Measurements from ENCODE around the gene CARD10. TPM values are rescaled to one million over a fixed set of nuclear protein-coding genes. Genes with fewer than 3 reads are reported as not detected.

The CARD10 gene
- total and polyA plus RNA-seq, 2 of the 8 experiments (the other 6 are each of a cell fraction or from before 2014, with no cell fraction given): 13.5 to 14.4 TPM

DNA sequence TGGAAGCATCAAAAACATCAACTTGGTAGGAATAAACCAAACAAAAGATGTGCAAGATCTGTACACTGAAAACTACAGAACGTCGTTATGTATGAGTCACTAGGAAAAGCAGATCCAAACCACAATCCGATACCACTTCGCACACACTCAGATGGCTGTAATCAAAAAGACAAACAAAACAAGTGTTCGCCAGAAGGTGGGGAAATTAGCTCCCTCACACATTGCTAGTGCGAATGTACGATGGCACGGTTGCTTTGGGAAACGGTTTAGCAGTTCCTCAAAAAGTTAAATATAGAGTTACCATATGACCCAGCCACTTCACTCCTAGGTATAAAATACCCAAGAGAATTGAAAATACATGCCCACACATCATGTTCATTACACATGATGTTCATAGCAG lies 14.8 kb upstream of the CARD10 start:
- FAIRE-seq: no peak
- Histone ChIP-seq H2BK12ac (ENCODE audit: low read depth, low read length) (no peak overlapping the region), H3K4me1 (replicated peaks in 1 of 4; ENCODE audit: control insufficient read depth in 3 of 4, insufficient read depth in 4 of 4, low read length in 3 of 4) (peaks cover 0 to 3% (median 0%) of the 10 kb centered on the region in 4 experiments; a peak in 1 of 7 replicates), H3K4ac (replicated peaks; ENCODE audit: insufficient read length, low read depth, low read length) (no peak overlapping the region), H4K91ac (replicated peaks; ENCODE audit: insufficient read length, low read length) (no peak overlapping the region), H4K20me1 (replicated peaks in 1 of 2; ENCODE audit: control insufficient read depth in 1 of 2, insufficient read depth in 2 of 2, low read length in 2 of 2) (peaks cover 0 to 1% of the 10 kb centered on the region in 2 experiments), H3K9ac (replicated peaks in 1 of 4; ENCODE audit: extremely low read depth in 1 of 4, low read depth in 3 of 4, low read length in 3 of 4) (no peak overlapping the region), H3K23ac (ENCODE audit: insufficient read length) (no peak overlapping the region), H3K27ac (ENCODE audit: low read depth, low read length) (no peak overlapping the region), H4K5ac (ENCODE audit: insufficient read length, low read depth, low read length) (no peak overlapping the region), H2BK15ac (ENCODE audit: low read length) (no peak overlapping the region), H3K14ac (ENCODE audit: insufficient read length) (no peak overlapping the region), H3K56ac (replicated peaks; ENCODE audit: insufficient read length, low read depth, low read length) (no peak overlapping the region), H3K36me3 (ENCODE audit: control insufficient read depth in 2 of 4, insufficient read depth in 4 of 4, low read length in 3 of 4) (no peaks in the 10 kb centered on the region), H2BK120ac (replicated peaks; ENCODE audit: low read depth, low read length) (no peak overlapping the region), H3K9me3 (ENCODE audit: insufficient read depth in 2 of 2, low read depth in 1 of 2, low read length in 1 of 2) (no peaks in the 10 kb centered on the region), H3K4me3 (ENCODE audit: extremely low read depth in 1 of 4, insufficient read depth in 2 of 4, low read depth in 3 of 4, low read length in 4 of 4) (no peak overlapping the region), H3K27me3 (replicated peaks in 1 of 4; ENCODE audit: control insufficient read depth in 3 of 4, extremely low read depth in 1 of 4, insufficient read depth in 3 of 4, low read length in 3 of 4) (no peaks in the 10 kb centered on the region), H2AK5ac (ENCODE audit: low read depth, low read length) (no peak overlapping the region), H3K18ac (ENCODE audit: extremely low read depth, low read length) (no peak overlapping the region), H3K4me2 (ENCODE audit: insufficient read depth in 1 of 2, low read depth in 2 of 2, low read length in 2 of 2) (no peak overlapping the region), H3K79me1 (ENCODE audit: low read depth, low read length) (no peaks in the 10 kb centered on the region), H4K8ac (ENCODE audit: extremely low read depth, insufficient read depth, low read length) (no peak overlapping the region), H2BK20ac (ENCODE audit: low read length) (no peak overlapping the region), H3K23me2 (ENCODE audit: low read depth, low read length) (no peaks in the 10 kb centered on the region), H3K79me2 (ENCODE audit: control insufficient read depth in 1 of 2, insufficient read depth in 2 of 2, low read length in 2 of 2) (no peaks in the 10 kb centered on the region), H2AFZ (ENCODE audit: low read length) (no peak overlapping the region), H2BK5ac (ENCODE audit: low read depth, low read length) (no peak overlapping the region)
- ChIA-PET CTCF (ENCODE audit: partially characterized antibody) (interaction anchor here (0.9 to 1.8 kb wide), 4 partner anchors 10 to 34 kb away, joined by 3 to 8 read pairs (median 4); no protein-coding TSS in a partner anchor), POLR2A (ENCODE audit: partially characterized antibody) (no interaction called here)
- WGBS, 2 experiments (ENCODE audit: extremely low coverage in 1 of 2, insufficient coverage in 1 of 2, insufficient read length in 1 of 2, insufficient replicate concordance in 2 of 2, low coverage in 1 of 2, low lambda C conversion rate in 2 of 2, missing lambda C conversion rate in 1 of 2): 92% methylated on average over 9 of the region's 9 CpGs; no CpG with 5 or more reads in 1 of the 2 experiments
- no peak for DNase-seq (ENCODE audit: low read depth in 1 of 2, low spot score in 2 of 2)
- TF ChIP-seq ZNF274 (IDR thresholded peaks at IDR 0.05; ENCODE audit: borderline replicate concordance, extremely low read depth, low read length): no peak
- TF ChIP-seq E2F6 (IDR thresholded peaks at IDR 0.05): no peak
- no peak for TF ChIP-seq MAFK (IDR thresholded peaks at IDR 0.05; ENCODE audit: low read depth, low read length)
- TF ChIP-seq NRF1 (IDR thresholded peaks at IDR 0.05; ENCODE audit: low read depth, low read length): no peak
- no peak for TF ChIP-seq POLR2AphosphoS5 (IDR thresholded peaks at IDR 0.05; ENCODE audit: low read depth, low read length)
- TF ChIP-seq SIRT6 (IDR thresholded peaks at IDR 0.05; ENCODE audit: low read length): no peak
- TF ChIP-seq SIN3A (conservative IDR thresholded peaks at IDR 0.05 in 1 of 2, IDR thresholded peaks at IDR 0.05 in 1 of 2; ENCODE audit: low read depth in 1 of 2, low read length in 2 of 2): no peak
- no peak for TF ChIP-seq BCL11A (IDR thresholded peaks at IDR 0.05; ENCODE audit: low read depth in 2 of 2, low read length in 2 of 2)
- no peak for TF ChIP-seq SRF (IDR thresholded peaks at IDR 0.05; ENCODE audit: low read depth, low read length)
